ENCODE results near the gene GHR.

GHR gene

DNA sequence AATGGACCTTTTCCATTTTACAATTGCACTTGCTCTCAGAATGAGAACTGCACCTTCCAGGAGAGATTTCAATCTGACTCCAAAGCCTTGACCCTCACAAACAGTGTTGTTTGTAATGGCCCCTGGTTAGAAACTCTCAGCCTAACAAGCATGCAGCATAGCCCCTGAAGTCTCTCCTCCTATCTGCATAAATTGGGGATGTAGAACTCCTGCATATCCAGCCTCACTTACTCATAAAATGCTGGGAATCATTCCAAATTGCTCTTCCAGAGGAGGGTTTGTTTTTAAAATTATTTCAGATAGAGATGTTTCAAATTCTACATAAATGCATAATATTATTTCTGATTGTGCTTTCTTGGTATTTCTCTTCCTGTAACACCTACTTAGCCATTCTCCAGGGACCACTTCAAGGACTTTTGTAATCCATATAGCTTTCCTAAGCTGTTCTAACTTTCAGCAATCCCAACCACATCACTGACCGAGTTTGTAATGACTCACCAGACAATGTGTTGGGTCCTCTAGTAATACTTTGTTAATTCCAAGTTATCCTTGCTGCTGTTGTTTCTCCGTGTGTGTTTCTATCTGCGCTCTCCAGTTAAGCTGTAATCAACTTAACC is 189.6 kb downstream of the GHR start:
- no peaks in the 10 kb centered on the region for H3K27me3 ChIP-seq (ENCODE audit: control insufficient read depth in 1 of 2, insufficient read depth in 2 of 2, low read length in 2 of 2)
- no peaks in the 10 kb centered on the region for H3K9me3 ChIP-seq (ENCODE audit: control insufficient read depth in 1 of 2, low read length in 2 of 2)
- no peak overlapping the region for H3K9ac ChIP-seq (ENCODE audit: low read depth in 1 of 2, low read length in 2 of 2)
- H3K36me3 ChIP-seq (ENCODE audit: control insufficient read depth in 1 of 2, insufficient read depth in 2 of 2, low read length in 2 of 2): no peaks in the 10 kb centered on the region
- H3K4me3 ChIP-seq (ENCODE audit: low read depth in 1 of 2, low read length in 2 of 2): no peak overlapping the region
- no peaks in the 10 kb centered on the region for H3K4me1 ChIP-seq (ENCODE audit: control insufficient read depth in 1 of 2, insufficient read depth in 2 of 2, low read length in 2 of 2)
- H3K27ac ChIP-seq (ENCODE audit: low read depth, low read length): no peak overlapping the region

DNA sequence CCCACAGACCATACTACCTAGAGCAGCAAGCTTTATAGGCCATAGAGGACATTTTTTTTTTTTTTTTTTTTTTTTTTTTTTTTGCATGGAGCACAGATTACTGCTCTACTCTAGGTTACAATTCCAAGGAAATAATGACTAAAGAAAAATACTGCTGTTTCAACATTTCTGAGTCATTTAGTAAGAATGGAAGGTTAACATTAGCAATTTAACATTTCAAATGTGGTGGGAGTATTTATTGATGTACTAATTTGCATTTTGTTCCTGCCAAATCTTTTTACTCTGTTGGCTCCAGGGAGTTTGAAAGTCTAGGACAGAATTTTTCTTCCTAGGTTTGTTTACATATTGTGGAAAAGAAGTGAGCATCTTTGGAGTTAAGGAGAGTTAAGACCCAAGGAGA is 191.3 kb downstream of the GHR start:
- H3K4me3 ChIP-seq (ENCODE audit: low read depth in 1 of 2, low read length in 2 of 2): no peak overlapping the region
- H3K27me3 ChIP-seq (ENCODE audit: control insufficient read depth in 1 of 2, insufficient read depth in 2 of 2, low read length in 2 of 2): no peaks in the 10 kb centered on the region
- no peaks in the 10 kb centered on the region for H3K9me3 ChIP-seq (ENCODE audit: control insufficient read depth in 1 of 2, low read length in 2 of 2)
- no peaks in the 10 kb centered on the region for H3K36me3 ChIP-seq (ENCODE audit: control insufficient read depth in 1 of 2, insufficient read depth in 2 of 2, low read length in 2 of 2)
- H3K9ac ChIP-seq (ENCODE audit: low read depth in 1 of 2, low read length in 2 of 2): no peak overlapping the region
- H3K27ac ChIP-seq (ENCODE audit: low read depth, low read length): no peak overlapping the region
- H3K4me1 ChIP-seq (ENCODE audit: control insufficient read depth in 1 of 2, insufficient read depth in 2 of 2, low read length in 2 of 2): no peaks in the 10 kb centered on the region

DNA sequence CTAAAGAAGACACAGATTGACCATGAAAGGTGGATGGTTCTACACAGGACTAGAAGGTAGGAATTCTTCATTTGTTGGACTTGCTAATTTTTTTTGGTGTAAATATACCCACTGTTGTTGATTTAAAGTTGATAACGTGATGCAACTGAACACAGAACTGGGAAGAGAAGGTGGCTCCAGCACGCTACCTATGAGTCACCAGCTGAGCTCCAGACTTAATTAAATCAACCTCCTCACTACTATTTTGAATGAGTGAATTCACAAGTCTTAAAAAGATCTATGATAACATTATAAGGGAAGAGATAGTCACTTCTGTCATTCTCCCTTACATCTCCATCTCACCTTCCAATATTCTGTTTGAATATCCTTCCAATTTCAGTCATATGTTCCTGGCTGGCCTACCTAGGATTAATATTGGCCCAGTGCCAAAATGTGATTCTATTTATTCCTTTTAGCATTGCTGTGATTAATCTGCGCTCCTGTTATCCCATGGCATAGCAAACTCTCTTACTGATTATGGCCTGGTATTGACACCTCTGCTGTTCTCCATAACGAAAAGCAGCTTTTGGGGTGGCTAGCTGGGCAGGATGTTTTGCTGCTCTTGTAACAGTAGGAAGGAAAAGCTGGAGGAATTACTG is 197.5 kb downstream of the GHR start:
- peaks cover 0 to 8% of the 10 kb centered on the region in 2 donors for H3K4me1 ChIP-seq (ENCODE audit: control insufficient read depth in 1 of 2, insufficient read depth in 2 of 2, low read length in 2 of 2)
- no peak overlapping the region for H3K9ac ChIP-seq (ENCODE audit: low read depth in 1 of 2, low read length in 2 of 2)
- H3K36me3 ChIP-seq (ENCODE audit: control insufficient read depth in 1 of 2, insufficient read depth in 2 of 2, low read length in 2 of 2): no peaks in the 10 kb centered on the region
- no peaks in the 10 kb centered on the region for H3K9me3 ChIP-seq (ENCODE audit: control insufficient read depth in 1 of 2, low read length in 2 of 2)
- H3K27me3 ChIP-seq (ENCODE audit: control insufficient read depth in 1 of 2, insufficient read depth in 2 of 2, low read length in 2 of 2): no peaks in the 10 kb centered on the region
- no peak overlapping the region for H3K4me3 ChIP-seq (ENCODE audit: low read depth in 1 of 2, low read length in 2 of 2)
- H3K27ac ChIP-seq (ENCODE audit: low read depth, low read length): no peak overlapping the region

DNA sequence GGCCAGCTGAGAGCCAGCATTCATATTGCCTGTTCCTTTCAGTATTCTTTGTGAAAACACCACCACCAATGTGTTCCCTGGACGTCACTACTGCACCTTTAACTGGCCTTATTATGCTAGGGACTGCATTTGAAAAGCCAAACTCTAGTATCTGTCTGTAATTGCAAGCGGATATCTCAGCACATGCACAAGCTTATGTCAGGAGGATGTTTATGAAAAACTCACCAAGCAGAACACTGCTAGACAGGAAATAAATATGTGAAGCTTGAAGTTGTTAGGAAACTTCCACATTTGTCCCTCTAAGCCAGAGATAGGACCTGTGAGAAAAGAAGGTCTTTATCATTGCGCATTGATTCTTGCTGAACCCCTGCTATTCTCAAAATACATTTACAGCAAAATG is 198.0 kb downstream of the GHR start:
- no peaks in the 10 kb centered on the region for H3K36me3 ChIP-seq (ENCODE audit: control insufficient read depth in 1 of 2, insufficient read depth in 2 of 2, low read length in 2 of 2)
- H3K4me1 ChIP-seq (ENCODE audit: control insufficient read depth in 1 of 2, insufficient read depth in 2 of 2, low read length in 2 of 2): peaks cover 0 to 8% of the 10 kb centered on the region in 2 donors
- no peaks in the 10 kb centered on the region for H3K27me3 ChIP-seq (ENCODE audit: control insufficient read depth in 1 of 2, insufficient read depth in 2 of 2, low read length in 2 of 2)
- no peak overlapping the region for H3K9ac ChIP-seq (ENCODE audit: low read depth in 1 of 2, low read length in 2 of 2)
- no peak overlapping the region for H3K4me3 ChIP-seq (ENCODE audit: low read depth in 1 of 2, low read length in 2 of 2)
- H3K27ac ChIP-seq (ENCODE audit: low read depth, low read length): no peak overlapping the region
- no peaks in the 10 kb centered on the region for H3K9me3 ChIP-seq (ENCODE audit: control insufficient read depth in 1 of 2, low read length in 2 of 2)

DNA sequence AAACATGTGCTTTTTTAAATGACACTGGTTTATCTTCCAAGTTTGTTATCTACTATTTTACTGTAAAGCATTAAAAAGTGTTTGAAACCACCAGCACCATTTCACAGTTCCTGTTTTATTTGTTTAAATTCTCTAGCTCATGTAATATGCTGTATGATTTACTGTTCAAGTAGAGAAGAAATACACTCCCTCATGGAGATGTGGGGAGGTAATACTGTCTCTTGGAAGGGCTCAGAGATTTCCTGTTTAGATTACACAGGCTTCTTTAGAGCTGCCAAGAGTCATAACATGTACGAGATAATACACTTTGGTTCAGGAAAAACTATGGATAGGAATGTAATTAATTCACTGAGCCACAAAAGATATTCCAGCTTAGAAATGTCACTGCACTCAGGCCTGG is 198.4 kb downstream of the GHR start:
- Histone ChIP-seq H3K9me3 (ENCODE audit: control insufficient read depth in 1 of 2, low read length in 2 of 2) (no peaks in the 10 kb centered on the region), H3K4me1 (ENCODE audit: control insufficient read depth in 1 of 2, insufficient read depth in 2 of 2, low read length in 2 of 2) (peaks cover 0 to 8% of the 10 kb centered on the region in 2 donors), H3K36me3 (ENCODE audit: control insufficient read depth in 1 of 2, insufficient read depth in 2 of 2, low read length in 2 of 2) (no peaks in the 10 kb centered on the region), H3K9ac (ENCODE audit: low read depth in 1 of 2, low read length in 2 of 2) (no peak overlapping the region), H3K27me3 (ENCODE audit: control insufficient read depth in 1 of 2, insufficient read depth in 2 of 2, low read length in 2 of 2) (no peaks in the 10 kb centered on the region), H3K4me3 (ENCODE audit: low read depth in 1 of 2, low read length in 2 of 2) (no peak overlapping the region), H3K27ac (ENCODE audit: low read depth, low read length) (no peak overlapping the region)

DNA sequence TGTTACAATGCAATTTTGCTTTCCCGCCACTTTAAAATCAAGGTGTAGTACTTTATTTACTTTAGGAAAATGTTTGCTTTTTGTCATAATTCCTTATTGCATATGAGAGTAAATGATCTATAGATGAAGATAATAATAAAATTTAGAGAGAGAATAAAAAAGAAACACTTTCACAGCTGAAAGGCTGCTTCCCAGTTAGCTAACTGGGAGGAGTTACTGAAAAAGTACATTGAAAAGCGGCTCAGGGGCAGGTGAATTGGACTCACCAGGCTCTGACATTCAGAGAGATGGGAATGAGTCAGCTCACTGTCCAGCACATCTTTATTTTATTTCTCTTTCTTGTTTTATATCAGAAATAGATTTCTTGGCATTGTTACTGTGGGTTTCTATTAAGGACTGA is 201.7 kb downstream of the GHR start:
- H3K36me3 ChIP-seq (ENCODE audit: control insufficient read depth in 1 of 2, insufficient read depth in 2 of 2, low read length in 2 of 2): no peaks in the 10 kb centered on the region
- H3K27ac ChIP-seq (ENCODE audit: low read depth, low read length): no peak overlapping the region

DNA sequence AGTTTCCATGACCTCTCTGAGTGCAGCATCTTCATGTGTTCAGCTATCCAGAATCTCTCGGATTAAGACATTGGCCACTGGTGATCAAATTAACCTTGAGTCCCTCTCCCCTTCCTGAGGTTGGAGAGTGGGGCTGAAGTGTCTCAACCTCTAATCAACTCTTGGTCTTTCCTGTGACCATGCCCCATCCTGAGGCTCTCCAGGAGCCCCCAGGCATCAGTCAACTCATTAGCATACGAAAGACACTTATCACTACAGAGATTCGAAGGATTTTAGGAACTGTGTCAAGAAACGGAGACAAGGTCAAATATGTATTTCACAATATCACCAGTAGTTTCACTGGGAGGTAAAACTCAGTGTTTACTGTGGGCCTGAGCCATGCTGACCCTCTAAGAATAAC is 203.2 kb downstream of the GHR start:
- Histone ChIP-seq H3K9me3 (ENCODE audit: control insufficient read depth in 1 of 2, low read length in 2 of 2) (no peaks in the 10 kb centered on the region), H3K9ac (ENCODE audit: low read depth in 1 of 2, low read length in 2 of 2) (no peak overlapping the region), H3K4me1 (ENCODE audit: control insufficient read depth in 1 of 2, insufficient read depth in 2 of 2, low read length in 2 of 2) (peaks cover 0 to 3% of the 10 kb centered on the region in 2 donors), H3K4me3 (ENCODE audit: low read depth in 1 of 2, low read length in 2 of 2) (no peak overlapping the region), H3K36me3 (ENCODE audit: control insufficient read depth in 1 of 2, insufficient read depth in 2 of 2, low read length in 2 of 2) (no peaks in the 10 kb centered on the region), H3K27ac (ENCODE audit: low read depth, low read length) (no peak overlapping the region), H3K27me3 (ENCODE audit: control insufficient read depth in 1 of 2, insufficient read depth in 2 of 2, low read length in 2 of 2) (no peaks in the 10 kb centered on the region)

More for the DNA sequence above, 201.7 kb downstream of the GHR start:
- H3K4me1 ChIP-seq (ENCODE audit: control insufficient read depth in 1 of 2, insufficient read depth in 2 of 2, low read length in 2 of 2): peaks cover 0 to 8% of the 10 kb centered on the region in 2 donors
- H3K9ac ChIP-seq (ENCODE audit: low read depth in 1 of 2, low read length in 2 of 2): no peak overlapping the region
- H3K9me3 ChIP-seq (ENCODE audit: control insufficient read depth in 1 of 2, low read length in 2 of 2): no peaks in the 10 kb centered on the region
- H3K4me3 ChIP-seq (ENCODE audit: low read depth in 1 of 2, low read length in 2 of 2): no peak overlapping the region
- H3K27me3 ChIP-seq (ENCODE audit: control insufficient read depth in 1 of 2, insufficient read depth in 2 of 2, low read length in 2 of 2): no peaks in the 10 kb centered on the region

DNA sequence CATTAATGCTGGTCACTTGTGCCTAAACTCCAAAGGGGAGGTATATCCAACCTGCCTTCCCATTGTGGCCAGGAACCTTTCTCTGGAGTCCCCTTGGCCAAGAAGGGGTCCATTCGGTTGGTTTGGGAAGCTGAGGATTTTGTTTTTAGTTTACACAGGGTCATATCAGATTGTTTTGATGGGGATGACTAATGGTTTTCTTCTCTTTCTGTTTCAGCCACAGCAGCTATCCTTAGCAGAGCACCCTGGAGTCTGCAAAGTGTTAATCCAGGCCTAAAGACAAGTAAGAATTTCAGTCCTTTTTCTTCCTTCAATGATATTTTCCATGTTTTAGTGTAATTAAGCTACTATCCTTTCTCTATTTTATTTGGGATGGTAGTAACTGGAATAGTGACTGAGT is 205.6 kb downstream of the GHR start:
- H3K36me3 ChIP-seq (ENCODE audit: control insufficient read depth in 1 of 2, insufficient read depth in 2 of 2, low read length in 2 of 2): no peaks in the 10 kb centered on the region
- no peak overlapping the region for H3K27ac ChIP-seq (ENCODE audit: low read depth, low read length)
- H3K9ac ChIP-seq (ENCODE audit: low read depth in 1 of 2, low read length in 2 of 2): no peak overlapping the region
- no peaks in the 10 kb centered on the region for H3K9me3 ChIP-seq (ENCODE audit: control insufficient read depth in 1 of 2, low read length in 2 of 2)
- no peak overlapping the region for H3K4me3 ChIP-seq (ENCODE audit: low read depth in 1 of 2, low read length in 2 of 2)
- H3K4me1 ChIP-seq (ENCODE audit: control insufficient read depth in 1 of 2, insufficient read depth in 2 of 2, low read length in 2 of 2): no peaks in the 10 kb centered on the region
- no peaks in the 10 kb centered on the region for H3K27me3 ChIP-seq (ENCODE audit: control insufficient read depth in 1 of 2, insufficient read depth in 2 of 2, low read length in 2 of 2)

DNA sequence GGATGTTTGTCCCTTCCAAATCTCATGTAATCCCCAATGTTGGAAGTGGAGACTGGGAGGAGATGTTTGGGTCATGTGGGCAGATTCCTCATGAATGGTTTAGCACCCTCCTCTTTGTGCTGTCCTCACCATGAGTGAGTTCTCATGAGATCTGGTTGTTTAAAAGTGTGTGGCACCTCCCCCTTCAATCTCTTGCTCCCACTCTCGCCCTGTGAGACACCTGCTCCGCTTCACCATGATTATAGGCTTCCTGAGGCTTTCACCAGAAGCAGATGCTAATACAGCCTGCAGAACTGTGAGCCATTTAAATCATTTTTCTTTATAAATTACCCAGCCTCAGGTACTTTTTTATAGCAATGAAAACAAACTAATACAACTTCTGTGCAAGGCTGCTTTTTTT is 206.0 kb downstream of the GHR start:
- no peak overlapping the region for H3K4me3 ChIP-seq (ENCODE audit: low read depth in 1 of 2, low read length in 2 of 2)
- H3K9ac ChIP-seq (ENCODE audit: low read depth in 1 of 2, low read length in 2 of 2): no peak overlapping the region
- no peaks in the 10 kb centered on the region for H3K9me3 ChIP-seq (ENCODE audit: control insufficient read depth in 1 of 2, low read length in 2 of 2)
- H3K27ac ChIP-seq (ENCODE audit: low read depth, low read length): no peak overlapping the region
- no peaks in the 10 kb centered on the region for H3K36me3 ChIP-seq (ENCODE audit: control insufficient read depth in 1 of 2, insufficient read depth in 2 of 2, low read length in 2 of 2)
- H3K27me3 ChIP-seq (ENCODE audit: control insufficient read depth in 1 of 2, insufficient read depth in 2 of 2, low read length in 2 of 2): no peaks in the 10 kb centered on the region
- no peaks in the 10 kb centered on the region for H3K4me1 ChIP-seq (ENCODE audit: control insufficient read depth in 1 of 2, insufficient read depth in 2 of 2, low read length in 2 of 2)

DNA sequence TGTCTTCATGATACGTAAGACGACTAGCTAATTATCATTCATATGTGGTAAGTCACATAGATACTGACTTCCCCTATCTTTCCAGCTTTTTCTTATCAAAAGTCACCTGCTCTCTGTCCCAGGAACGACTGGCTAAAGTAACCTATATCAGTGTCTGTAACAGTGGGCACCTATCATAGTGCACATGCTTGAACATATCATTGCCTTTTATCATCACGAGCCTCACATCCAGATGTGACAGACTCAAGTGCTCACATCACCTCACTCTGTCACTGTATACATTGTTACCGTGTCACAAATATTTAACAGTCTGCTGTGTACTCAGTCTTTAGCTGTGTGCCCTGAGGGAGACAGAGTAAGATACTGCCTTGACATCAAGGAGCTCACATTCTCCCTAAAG is 208.0 kb downstream of the GHR start:
- no peaks in the 10 kb centered on the region for H3K27me3 ChIP-seq (ENCODE audit: control insufficient read depth in 1 of 2, insufficient read depth in 2 of 2, low read length in 2 of 2)
- no peak overlapping the region for H3K9ac ChIP-seq (ENCODE audit: low read depth in 1 of 2, low read length in 2 of 2)
- no peaks in the 10 kb centered on the region for H3K9me3 ChIP-seq (ENCODE audit: control insufficient read depth in 1 of 2, low read length in 2 of 2)
- no peak overlapping the region for H3K4me3 ChIP-seq (ENCODE audit: low read depth in 1 of 2, low read length in 2 of 2)
- H3K36me3 ChIP-seq (ENCODE audit: control insufficient read depth in 1 of 2, insufficient read depth in 2 of 2, low read length in 2 of 2): no peaks in the 10 kb centered on the region
- no peaks in the 10 kb centered on the region for H3K4me1 ChIP-seq (ENCODE audit: control insufficient read depth in 1 of 2, insufficient read depth in 2 of 2, low read length in 2 of 2)
- H3K27ac ChIP-seq (ENCODE audit: low read depth, low read length): no peak overlapping the region
